ENCODE results near the gene SNAP91.

- TF ChIP-seq CTCF (IDR thresholded peaks at IDR 0.05; ENCODE audit: extremely low read depth in 1 of 2, insufficient read depth in 1 of 2, low read depth in 1 of 2, low read length in 2 of 2) (no peak), POLR2AphosphoS5 (IDR thresholded peaks at IDR 0.05; ENCODE audit: insufficient read depth, low read depth, low read length) (no peak), POLR2A (IDR thresholded peaks at IDR 0.05; ENCODE audit: low read depth, low read length) (no peak), EZH2 (IDR thresholded peaks at IDR 0.05; ENCODE audit: borderline replicate concordance, low read depth, low read length, severe bottlenecking) (no peak), MAX (IDR thresholded peaks at IDR 0.05; ENCODE audit: insufficient read depth, insufficient read length) (no peak), MYC (IDR thresholded peaks at IDR 0.05; ENCODE audit: low read depth, low read length) (no peak), JUN (IDR thresholded peaks at IDR 0.05; ENCODE audit: borderline replicate concordance, insufficient read depth, insufficient read length, low read depth) (no peak), FOS (IDR thresholded peaks at IDR 0.05; ENCODE audit: borderline replicate concordance, insufficient read depth, low read length) (no peak)
Observed at GRCh38 chr6:83637953-83638352, 70.9 kb downstream of the SNAP91 start.
